Astrocyte of the spinal cord (primary cell): ENCODE data around the gene STRAP.
A peak's percentile ranks its signal among the peaks of the same experiment; 100 is the strongest.

Experiments
- DNase-seq: peaks from one replicate; pipeline ENCODE4 v3.0.0; 2011; ENCODE audit warnings: low read depth, low spot score
- H3K4me3 ChIP-seq: 2 replicates; pipeline ENCODE4 v1.5.1; 2011; ENCODE audit warnings: low read depth, mild to moderate bottlenecking, low read length, moderate library complexity
- CTCF ChIP-seq: IDR thresholded peaks from 2 replicates; pipeline ENCODE4 v1.5.1; 2012; ENCODE audit warnings: low read depth, mild to moderate bottlenecking, low read length, inconsistent platforms
- in situ Hi-C: cut with HindIII; loops from 2 replicates; pipeline ENCODE4 v1.10.0; 2017; ENCODE audit warnings: low sequenced_read_pairs

Gene STRAP

GRCh38 chr12:15846887-15847286 lies 35.3 kb upstream of the STRAP start:
- DNase-seq = no peak
- TF ChIP-seq CTCF = no peak
- no peak overlapping the region for H3K4me3 ChIP-seq
- in situ Hi-C loops = no loop called here

GRCh38 chr12:15848606-15849005 lies 33.6 kb upstream of the STRAP start:
- no peak for DNase-seq
- in situ Hi-C loops = no loop called here
- no peak overlapping the region for H3K4me3 ChIP-seq
- TF ChIP-seq CTCF = no peak

GRCh38 chr12:15851045-15851620 lies 31.1 kb upstream of the STRAP start:
- in situ Hi-C loops = no loop called here
- H3K4me3 ChIP-seq = no peak overlapping the region
- no peak for TF ChIP-seq CTCF
- no peak for DNase-seq

- in situ Hi-C loops = no loop called here
These were observed 30.3 kb upstream of the STRAP start for GRCh38 chr12:15851919-15852318.

GRCh38 chr12:15852383-15852782 lies 29.8 kb upstream of the STRAP start:
- no peak overlapping the region for H3K4me3 ChIP-seq
- TF ChIP-seq CTCF = no peak
- DNase-seq = peak; percentile 53
- in situ Hi-C loops = no loop called here

More at GRCh38 chr12:15851919-15852318, 30.3 kb upstream of the STRAP start:
- no peak for DNase-seq
- TF ChIP-seq CTCF = no peak
- H3K4me3 ChIP-seq = no peak overlapping the region

- no peak for DNase-seq
- no peak for TF ChIP-seq CTCF
- in situ Hi-C loops = no loop called here
- no peak overlapping the region for H3K4me3 ChIP-seq
These were observed 28.3 kb upstream of the STRAP start for GRCh38 chr12:15853877-15854276.

GRCh38 chr12:15854916-15855315 lies 27.3 kb upstream of the STRAP start:
- TF ChIP-seq CTCF = no peak
- in situ Hi-C loops = no loop called here
- DNase-seq = no peak
- H3K4me3 ChIP-seq = no peak overlapping the region
